OCI-LY7 (cell line): ENCODE data around the gene HECW1. TPM values are rescaled to one million over a fixed set of nuclear protein-coding genes. Genes with fewer than 3 reads are reported as not detected.

Source experiments
- BruUV-seq: library from RNA; stranded (reverse); fragments of 400-500 nt; replicated peaks from 2 replicates; lab custom pipeline; 2021; lab: Mats Ljungman, UMichigan
- CTCF ChIA-PET: fragments of 300-600 bp; sonication (Branson Sonifier 250); formaldehyde crosslinking; loops from one replicate; lab custom pipeline; 2022; ENCODE audit warnings: antibody characterized with exemption; ENCODE audit not compliant: unreplicated experiment; lab: Charles Lee
- POLR2A ChIA-PET: fragments of 300-600 bp; sonication (Branson Sonifier 250); formaldehyde crosslinking; loops from one replicate; lab custom pipeline; 2022; ENCODE audit warnings: antibody characterized with exemption; lab: Charles Lee
- DNase-seq: peaks from one replicate; pipeline ENCODE4 v3.0.0-alpha.2; 2015; ENCODE audit warnings: low spot score
- H2AFZ ChIP-seq: fragments of 200-600 bp; sonication (generic), shearing (Covaris generic); 2 replicates; pipeline ENCODE4 v1.6.1; 2014; ENCODE audit warnings: mild to moderate bottlenecking, antibody characterized with exemption, low read length, moderate library complexity
- H3K27ac ChIP-seq: fragments of 200-600 bp; sonication (generic); 2 replicates; pipeline ENCODE4 v1.5.1; 2014; ENCODE audit warnings: mixed run types, low read depth, mild to moderate bottlenecking, moderate library complexity, low read length, inconsistent platforms; ENCODE audit not compliant: poor library complexity, severe bottlenecking
- H3K36me3 ChIP-seq: fragments of 200-600 bp; sonication (generic); 2 replicates; pipeline ENCODE4 v1.6.1; 2014; ENCODE audit warnings: mild to moderate bottlenecking, antibody characterized with exemption, low read length, moderate library complexity, mixed read lengths; ENCODE audit not compliant: insufficient read depth
- H3K4me1 ChIP-seq: fragments of 200-600 bp; sonication (generic); 2 replicates; pipeline ENCODE4 v1.5.1; 2014; ENCODE audit warnings: mild to moderate bottlenecking, low read length; ENCODE audit not compliant: insufficient read depth, poor library complexity, severe bottlenecking
- H3K4me2 ChIP-seq: fragments of 200-600 bp; sonication (generic); 2 replicates; pipeline ENCODE4 v1.6.1; 2014; ENCODE audit warnings: mild to moderate bottlenecking, low read length
- H3K4me3 ChIP-seq: fragments of 200-600 bp; sonication (generic); 2 replicates; pipeline ENCODE4 v1.5.1; 2014; ENCODE audit warnings: mild to moderate bottlenecking, low read depth, low read length; ENCODE audit not compliant: poor library complexity, severe bottlenecking
- H3K79me2 ChIP-seq: fragments of 200-600 bp; sonication (generic); 2 replicates; pipeline ENCODE4 v1.6.1; 2016; ENCODE audit warnings: low read depth, mild to moderate bottlenecking, low read length, moderate library complexity, mixed read lengths; ENCODE audit not compliant: insufficient read depth
- H3K9me2 ChIP-seq: fragments of 200-600 bp; sonication (generic); 2 replicates; pipeline ENCODE4 v1.6.1; 2016; ENCODE audit warnings: mild to moderate bottlenecking, low read length, mixed read lengths; ENCODE audit not compliant: insufficient read depth
- H3K9me3 ChIP-seq: fragments of 200-600 bp; sonication (generic); 2 replicates; pipeline ENCODE4 v1.6.1; 2014; ENCODE audit warnings: mild to moderate bottlenecking, mixed run types, low read length, mixed read lengths
- H4K20me1 ChIP-seq: fragments of 200-600 bp; sonication (generic); 2 replicates; pipeline ENCODE4 v1.6.1; 2014; ENCODE audit warnings: mild to moderate bottlenecking, antibody characterized with exemption, low read length, moderate library complexity, mixed read lengths; ENCODE audit not compliant: insufficient read depth
- EZH2phosphoT487 ChIP-seq: fragments of 200-600 bp; sonication (generic); IDR thresholded peaks from 2 replicates; pipeline ENCODE4 v1.6.1; 2018; ENCODE audit warnings: low read depth, borderline replicate concordance, mild to moderate bottlenecking, mixed run types, antibody characterized with exemption, low read length, moderate library complexity, mixed read lengths
- intact Hi-C: fragments of 100-400 bp; cut with micrococcal nuclease; formaldehyde crosslinking; loops from one replicate; pipeline ENCODE4 v1.10.0; 2022; ENCODE audit not compliant: unreplicated experiment
- total RNA-seq, 2 experiments: library from RNA; depleted of rRNA in 1 of 2; stranded (reverse); fragments of >200 nt in 1 of 2; shearing (Covaris generic) in 1 of 2; gene quantifications; 2 replicates each; pipeline ENCODE4 v1.2.3, GENCODE V29; 2014 to 2022
- TF ChIP-seq, protein P1 (sequence below): fragments of 200-600 bp; sonication (generic); conservative IDR thresholded peaks from 2 replicates; pipeline ENCODE4 v1.5.1; 2014; ENCODE audit warnings: mild to moderate bottlenecking, antibody characterized with exemption, low read length, moderate library complexity, mixed read lengths

HECW1 gene
- total RNA-seq, 2 experiments from 2014 or later: 2.0 TPM

DNA sequence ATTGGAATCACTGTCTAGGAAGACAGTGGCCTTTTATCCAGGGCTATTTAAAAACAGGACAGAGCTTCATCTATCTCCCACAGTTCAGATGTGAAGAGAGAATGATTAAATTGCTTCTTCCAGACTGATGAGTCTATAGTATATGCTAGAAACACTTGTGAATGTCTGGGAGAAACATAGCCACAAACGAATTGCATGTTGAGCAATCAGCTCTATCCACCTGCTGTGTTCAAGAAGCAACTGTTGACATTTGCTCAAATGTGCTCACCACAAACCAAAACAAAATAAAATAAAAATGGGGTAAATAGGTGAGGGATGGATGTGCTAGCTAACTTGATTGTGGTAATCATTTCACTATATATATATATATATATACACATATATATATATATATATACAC lies 195.1 kb downstream of the HECW1 start:
- Histone ChIP-seq H3K9me2 (no peaks in the 10 kb centered on the region), H3K4me2 (no peak overlapping the region), H3K36me3 (no peaks in the 10 kb centered on the region), H2AFZ (no peak overlapping the region), H3K4me3 (no peak overlapping the region), H3K9me3 (no peaks in the 10 kb centered on the region), H4K20me1 (no peaks in the 10 kb centered on the region), H3K27ac (no peak overlapping the region), H3K79me2 (no peaks in the 10 kb centered on the region), H3K4me1 (no peaks in the 10 kb centered on the region)
- POLR2A ChIA-PET: interaction anchor here (0.9 kb wide), 1 partner anchor 9 kb away, joined by 5 read pairs; no protein-coding TSS in a partner anchor
- BruUV-seq: no TSS peak
- no peak for DNase-seq
- intact Hi-C loops: no loop called here
- CTCF ChIA-PET: no interaction called here
- TF ChIP-seq, protein P1, sequence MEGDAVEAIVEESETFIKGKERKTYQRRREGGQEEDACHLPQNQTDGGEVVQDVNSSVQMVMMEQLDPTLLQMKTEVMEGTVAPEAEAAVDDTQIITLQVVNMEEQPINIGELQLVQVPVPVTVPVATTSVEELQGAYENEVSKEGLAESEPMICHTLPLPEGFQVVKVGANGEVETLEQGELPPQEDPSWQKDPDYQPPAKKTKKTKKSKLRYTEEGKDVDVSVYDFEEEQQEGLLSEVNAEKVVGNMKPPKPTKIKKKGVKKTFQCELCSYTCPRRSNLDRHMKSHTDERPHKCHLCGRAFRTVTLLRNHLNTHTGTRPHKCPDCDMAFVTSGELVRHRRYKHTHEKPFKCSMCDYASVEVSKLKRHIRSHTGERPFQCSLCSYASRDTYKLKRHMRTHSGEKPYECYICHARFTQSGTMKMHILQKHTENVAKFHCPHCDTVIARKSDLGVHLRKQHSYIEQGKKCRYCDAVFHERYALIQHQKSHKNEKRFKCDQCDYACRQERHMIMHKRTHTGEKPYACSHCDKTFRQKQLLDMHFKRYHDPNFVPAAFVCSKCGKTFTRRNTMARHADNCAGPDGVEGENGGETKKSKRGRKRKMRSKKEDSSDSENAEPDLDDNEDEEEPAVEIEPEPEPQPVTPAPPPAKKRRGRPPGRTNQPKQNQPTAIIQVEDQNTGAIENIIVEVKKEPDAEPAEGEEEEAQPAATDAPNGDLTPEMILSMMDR: no peak
- TF ChIP-seq EZH2phosphoT487: no peak

DNA sequence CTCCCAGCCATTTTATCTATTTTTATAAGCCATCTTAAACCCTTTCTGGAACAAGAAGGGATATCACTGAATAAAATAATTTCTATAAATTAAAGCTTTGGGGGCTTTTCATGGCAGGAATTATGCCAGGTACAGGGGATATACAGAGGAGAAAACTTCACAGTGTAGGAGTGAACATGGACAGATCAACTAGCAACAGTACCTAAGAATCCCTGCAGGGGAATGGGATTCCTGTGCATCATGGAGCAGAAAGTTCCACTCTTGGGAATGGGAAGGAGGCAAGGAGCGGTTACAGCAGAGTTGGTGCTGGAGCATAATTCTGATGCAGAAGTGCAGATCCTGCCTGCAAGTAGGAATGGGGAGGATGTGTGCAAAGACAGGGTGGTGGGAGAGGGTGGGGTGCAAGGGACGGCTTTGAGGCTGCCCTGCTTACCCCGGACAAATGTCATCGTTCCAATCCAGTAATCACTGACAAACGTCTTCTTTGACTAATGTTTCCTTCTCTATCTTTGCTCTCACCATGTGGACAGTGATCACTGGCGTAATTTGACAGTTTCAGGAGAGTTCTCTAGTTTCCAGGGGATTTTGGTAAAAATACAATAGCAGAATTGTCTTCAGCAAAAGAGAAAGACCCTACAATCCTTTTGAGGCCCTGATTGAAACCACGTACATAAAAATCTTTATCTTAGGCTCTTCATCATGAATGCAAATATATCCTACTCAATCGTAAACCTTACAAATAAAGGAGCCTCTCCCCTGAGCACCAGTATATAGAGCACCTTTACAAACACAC lies 196.7 kb downstream of the HECW1 start:
- BruUV-seq: no TSS peak
- Histone ChIP-seq H2AFZ (no peak overlapping the region), H3K36me3 (no peaks in the 10 kb centered on the region), H3K9me3 (no peaks in the 10 kb centered on the region), H3K79me2 (no peaks in the 10 kb centered on the region), H3K4me1 (no peaks in the 10 kb centered on the region), H3K27ac (no peak overlapping the region), H4K20me1 (no peaks in the 10 kb centered on the region), H3K4me3 (no peak overlapping the region), H3K4me2 (no peak overlapping the region), H3K9me2 (no peaks in the 10 kb centered on the region)
- no peak for TF ChIP-seq EZH2phosphoT487
- TF ChIP-seq, protein P1: no peak
- ChIA-PET POLR2A (interaction anchor here (0.5 kb wide), 1 partner anchor 150 kb away, joined by 7 read pairs; no protein-coding TSS in a partner anchor), CTCF (no interaction called here)
- intact Hi-C loops: no loop called here
- DNase-seq: no peak

DNA sequence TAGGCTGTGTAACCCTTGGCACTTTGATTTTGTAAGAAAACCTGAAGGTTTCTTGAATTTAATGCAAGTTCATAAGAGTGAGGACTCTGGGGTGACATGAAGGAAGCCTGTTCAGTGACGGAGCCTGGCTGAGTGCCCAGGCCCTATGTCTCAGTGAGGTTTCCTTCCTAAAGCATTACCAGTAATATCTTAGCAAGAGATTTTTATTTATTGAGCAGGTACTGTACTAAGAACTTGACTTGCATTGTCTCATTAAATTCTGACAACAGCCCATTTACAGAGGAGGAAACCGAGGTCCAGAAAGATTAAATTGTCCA lies 197.2 kb downstream of the HECW1 start:
- Histone ChIP-seq H3K79me2 (no peaks in the 10 kb centered on the region), H3K9me2 (no peaks in the 10 kb centered on the region), H3K4me3 (no peak overlapping the region), H4K20me1 (no peaks in the 10 kb centered on the region), H3K36me3 (no peaks in the 10 kb centered on the region), H2AFZ (no peak overlapping the region), H3K4me2 (no peak overlapping the region), H3K4me1 (no peaks in the 10 kb centered on the region), H3K9me3 (no peaks in the 10 kb centered on the region), H3K27ac (no peak overlapping the region)
- CTCF ChIA-PET: no interaction called here
- POLR2A ChIA-PET: no interaction called here
- BruUV-seq: no TSS peak
- no peak for DNase-seq
- TF ChIP-seq, protein P1: no peak
- TF ChIP-seq EZH2phosphoT487: no peak
- intact Hi-C loops: no loop called here
